Suprapubic skin (tissue), 4 donors: Measurements from ENCODE around the gene HYAL3.

Experiments
- EP300 ChIP-seq: sonication (generic); formaldehyde crosslinking; IDR thresholded peaks from one replicate; pipeline ENCODE4 v1.6.1; 2017; ENCODE audit warnings: antibody characterized with exemption
- POLR2A ChIP-seq, 2 donors: fragments of 450-650 bp; IDR thresholded peaks; one replicate each; pipeline ENCODE4 v1.6.1; 2017; ENCODE audit warnings: antibody characterized with exemption in 2 of 2, mild to moderate bottlenecking in 2 of 2, moderate library complexity in 2 of 2
- POLR2AphosphoS5 ChIP-seq, 3 donors: sonication (generic); formaldehyde crosslinking; IDR thresholded peaks; one replicate each; pipeline ENCODE4 v1.6.1; 2017; ENCODE audit warnings: antibody characterized with exemption in 3 of 3
- TF ChIP-seq, protein P1 (sequence below), 2 donors: fragments of 200-600 bp in 1 of 2; fragments of 450-650 bp in 1 of 2; sonication (generic) in 1 of 2; IDR thresholded peaks; one replicate each; pipeline ENCODE4 v1.5.1; 2016 to 2019; ENCODE audit warnings: antibody characterized with exemption in 2 of 2, mild to moderate bottlenecking in 1 of 2, moderate library complexity in 1 of 2

DNA sequence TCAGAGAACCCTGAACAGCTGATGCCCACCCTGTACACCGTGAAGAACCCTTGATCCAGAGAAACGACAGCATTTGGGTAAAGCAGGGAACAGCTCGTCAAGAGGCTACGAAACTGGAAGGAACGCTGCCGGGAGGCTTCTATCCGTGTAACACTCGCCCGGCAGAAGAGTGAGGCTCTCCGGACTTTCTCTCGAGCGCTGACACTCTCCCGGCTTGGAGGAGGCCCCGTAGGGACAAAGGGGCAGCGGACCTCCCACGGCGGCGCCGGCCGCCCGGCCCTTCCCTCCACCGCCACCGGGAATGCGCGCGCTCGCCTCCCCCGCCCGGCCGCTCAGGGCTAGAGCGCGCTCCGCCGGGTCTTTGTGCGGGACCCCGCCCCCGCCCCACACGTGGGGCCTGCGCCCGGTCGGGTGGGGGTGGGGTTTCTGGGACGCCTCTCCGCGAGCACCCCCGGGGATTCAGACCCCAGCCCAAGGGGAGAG lies 21.7 kb upstream of the HYAL3 start:
- TF ChIP-seq, protein P1, sequence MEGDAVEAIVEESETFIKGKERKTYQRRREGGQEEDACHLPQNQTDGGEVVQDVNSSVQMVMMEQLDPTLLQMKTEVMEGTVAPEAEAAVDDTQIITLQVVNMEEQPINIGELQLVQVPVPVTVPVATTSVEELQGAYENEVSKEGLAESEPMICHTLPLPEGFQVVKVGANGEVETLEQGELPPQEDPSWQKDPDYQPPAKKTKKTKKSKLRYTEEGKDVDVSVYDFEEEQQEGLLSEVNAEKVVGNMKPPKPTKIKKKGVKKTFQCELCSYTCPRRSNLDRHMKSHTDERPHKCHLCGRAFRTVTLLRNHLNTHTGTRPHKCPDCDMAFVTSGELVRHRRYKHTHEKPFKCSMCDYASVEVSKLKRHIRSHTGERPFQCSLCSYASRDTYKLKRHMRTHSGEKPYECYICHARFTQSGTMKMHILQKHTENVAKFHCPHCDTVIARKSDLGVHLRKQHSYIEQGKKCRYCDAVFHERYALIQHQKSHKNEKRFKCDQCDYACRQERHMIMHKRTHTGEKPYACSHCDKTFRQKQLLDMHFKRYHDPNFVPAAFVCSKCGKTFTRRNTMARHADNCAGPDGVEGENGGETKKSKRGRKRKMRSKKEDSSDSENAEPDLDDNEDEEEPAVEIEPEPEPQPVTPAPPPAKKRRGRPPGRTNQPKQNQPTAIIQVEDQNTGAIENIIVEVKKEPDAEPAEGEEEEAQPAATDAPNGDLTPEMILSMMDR (IDR thresholded peaks at IDR 0.05): no peak
- TF ChIP-seq POLR2A (IDR thresholded peaks at IDR 0.05) (no peak), POLR2AphosphoS5 (IDR thresholded peaks at IDR 0.05) (no peak), EP300 (no peak)
